Measurements from ENCODE around the gene ZNF658. TPM values are rescaled to one million over a fixed set of nuclear protein-coding genes. Genes with fewer than 3 reads are reported as not detected.
A peak's percentile ranks its signal among the peaks of the same experiment; 100 is the strongest.
"Not testable (repeated sequence)": the region's sequence is repeated elsewhere in the genome, so short reads cannot be mapped to it uniquely, and the experiment has no call there.

Gene ZNF658
- 1 to 10 TPM; 2.5 to 3.2 TPM for total RNA-seq

- peak within 1 kb of the TSS; percentile 46 for H3K4me3 ChIP-seq
- H3K27ac ChIP-seq: peak within 1 kb of the TSS; percentile 27
- intact Hi-C loops (cut with DNase I); H3K9me3 ChIP-seq; H3K36me3 ChIP-seq; H3K27me3 ChIP-seq; H3K4me1 ChIP-seq: not testable (repeated sequence)
- peak within 1 kb of the TSS in 1 of 2 donors; percentile 60 for H3K9ac ChIP-seq (ENCODE audit: low read depth in 2 of 2, low read length in 2 of 2)
- peak; percentile 91 for DNase-seq
These were observed at the start of gene ZNF658 for GRCh38 chr9:66900490-66901131. TSS of gene ZNF658 (plus strand) at chr9:66900725. CDS start at chr9:66903562, 2,837 bp downstream.

GRCh38 chr9:66861732-66862131, 38.8 kb upstream of the ZNF658 start:
- DNase-seq; H3K36me3 ChIP-seq; intact Hi-C loops (cut with DNase I); H3K27ac ChIP-seq; H3K9ac ChIP-seq (ENCODE audit: low read depth in 2 of 2, low read length in 2 of 2); H3K27me3 ChIP-seq; H3K4me1 ChIP-seq; H3K9me3 ChIP-seq; H3K4me3 ChIP-seq: not testable (repeated sequence)

DNA sequence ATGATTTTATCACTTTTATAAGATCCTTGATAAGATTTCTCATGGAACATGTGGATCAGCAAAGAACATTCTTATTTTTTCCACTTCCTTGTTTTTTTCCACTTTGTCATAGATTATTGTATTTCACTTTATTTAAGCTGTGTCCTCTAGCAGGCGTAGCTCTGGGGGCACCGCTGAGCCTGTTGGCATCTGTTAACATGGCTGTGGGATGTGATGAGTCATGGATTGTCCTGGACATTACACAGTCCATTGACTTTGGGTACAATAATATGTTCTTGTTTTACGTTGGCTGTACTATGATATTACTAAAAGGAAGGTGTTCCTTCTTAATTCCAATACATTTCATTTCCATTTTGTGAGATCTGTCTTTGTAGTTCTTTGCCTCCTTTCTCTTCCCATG, 31.9 kb upstream of the ZNF658 start:
- not testable (repeated sequence) for H3K4me1 ChIP-seq, H3K27me3 ChIP-seq

GRCh38 chr9:66880605-66881004, 19.9 kb upstream of the ZNF658 start:
- intact Hi-C loops (cut with DNase I); H3K27me3 ChIP-seq; H3K4me1 ChIP-seq; H3K4me3 ChIP-seq; H3K27ac ChIP-seq; DNase-seq; H3K36me3 ChIP-seq; H3K9ac ChIP-seq (ENCODE audit: low read depth in 2 of 2, low read length in 2 of 2); H3K9me3 ChIP-seq: not testable (repeated sequence)

More for the DNA sequence above, 31.9 kb upstream of the ZNF658 start:
- H3K9ac ChIP-seq (ENCODE audit: low read depth in 2 of 2, low read length in 2 of 2); intact Hi-C loops (cut with DNase I); H3K36me3 ChIP-seq; DNase-seq; H3K9me3 ChIP-seq; H3K4me3 ChIP-seq; H3K27ac ChIP-seq: not testable (repeated sequence)

- H3K27me3 ChIP-seq; H3K27ac ChIP-seq; H3K36me3 ChIP-seq; DNase-seq; H3K9me3 ChIP-seq; H3K9ac ChIP-seq (ENCODE audit: low read depth in 2 of 2, low read length in 2 of 2); H3K4me1 ChIP-seq; H3K4me3 ChIP-seq; intact Hi-C loops (cut with DNase I): not testable (repeated sequence)
These were observed 18.7 kb upstream of the ZNF658 start for GRCh38 chr9:66881847-66882246.

- H3K27me3 ChIP-seq; DNase-seq; H3K9me3 ChIP-seq; H3K9ac ChIP-seq (ENCODE audit: low read depth in 2 of 2, low read length in 2 of 2); H3K36me3 ChIP-seq; intact Hi-C loops (cut with DNase I); H3K27ac ChIP-seq; H3K4me1 ChIP-seq; H3K4me3 ChIP-seq: not testable (repeated sequence)
These were observed 10.2 kb upstream of the ZNF658 start for GRCh38 chr9:66890334-66890733.

DNA sequence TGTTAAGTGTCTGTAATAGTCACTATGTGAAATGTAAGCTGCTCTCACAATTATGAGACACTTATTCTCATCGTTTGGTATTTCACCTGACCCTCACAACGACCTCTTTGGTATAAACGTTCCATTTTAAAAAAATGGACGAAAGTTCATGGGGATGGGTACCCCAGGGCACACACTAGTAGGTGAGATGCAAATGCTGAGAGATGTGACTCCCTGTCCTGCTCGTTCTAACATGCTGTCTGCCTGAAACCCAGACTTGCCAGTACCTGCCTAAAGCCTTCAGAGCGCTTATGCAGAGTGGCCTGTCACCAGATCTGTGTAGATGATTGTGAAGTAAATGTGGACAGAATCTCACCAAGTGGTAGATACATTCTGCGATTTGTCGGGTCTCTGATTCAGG, 616 bp downstream of the ZNF658 start:
- H3K36me3 ChIP-seq; intact Hi-C loops (cut with DNase I); H3K4me1 ChIP-seq; H3K9ac ChIP-seq (ENCODE audit: low read depth in 2 of 2, low read length in 2 of 2); H3K9me3 ChIP-seq; H3K27me3 ChIP-seq; DNase-seq; H3K27ac ChIP-seq: not testable (repeated sequence)
- H3K4me3 ChIP-seq: peak overlapping the region; percentile 46

DNA sequence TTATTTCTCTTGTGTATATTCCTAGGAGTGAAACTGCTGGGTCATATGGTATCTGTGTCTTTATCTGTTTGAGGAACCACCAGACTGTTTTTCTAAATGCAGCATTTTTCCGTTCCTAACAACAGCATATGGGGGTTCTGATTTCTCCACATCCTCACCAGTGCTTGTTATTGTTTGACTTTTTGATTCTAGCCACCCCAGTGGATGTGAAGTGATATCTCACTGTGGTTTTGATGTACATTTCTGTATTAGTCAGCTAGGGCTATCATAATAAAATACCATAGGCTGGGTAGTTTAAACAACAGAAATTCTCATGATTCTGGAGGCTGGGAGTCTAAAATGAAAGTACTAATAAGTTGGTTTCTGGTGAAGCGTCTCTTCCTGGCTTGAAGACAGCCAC, 9.0 kb downstream of the ZNF658 start:
- H3K27me3 ChIP-seq; H3K4me1 ChIP-seq; H3K4me3 ChIP-seq; H3K9ac ChIP-seq (ENCODE audit: low read depth in 2 of 2, low read length in 2 of 2); H3K9me3 ChIP-seq; H3K27ac ChIP-seq; DNase-seq; H3K36me3 ChIP-seq; intact Hi-C loops (cut with DNase I): not testable (repeated sequence)

DNA sequence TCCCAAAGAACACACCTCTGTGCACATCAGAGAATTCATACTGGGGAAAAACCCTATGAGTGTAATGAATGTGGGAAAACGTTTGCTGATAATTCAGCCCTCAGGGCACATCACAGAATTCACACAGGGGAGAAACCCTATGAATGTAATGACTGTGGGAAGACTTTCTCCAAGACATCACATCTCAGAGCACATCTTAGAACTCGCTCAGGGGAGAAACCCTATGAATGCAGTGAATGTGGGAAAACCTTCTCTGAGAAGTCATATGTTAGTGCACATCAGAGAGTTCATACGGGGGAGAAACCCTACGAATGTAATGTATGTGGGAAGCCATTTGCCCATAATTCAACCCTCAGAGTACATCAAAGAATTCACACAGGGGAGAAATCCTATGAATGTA, 19.5 kb downstream of the ZNF658 start:
- H3K9me3 ChIP-seq; intact Hi-C loops (cut with DNase I); H3K4me3 ChIP-seq; H3K4me1 ChIP-seq; H3K27me3 ChIP-seq; H3K9ac ChIP-seq (ENCODE audit: low read depth in 2 of 2, low read length in 2 of 2); H3K36me3 ChIP-seq; H3K27ac ChIP-seq; DNase-seq: not testable (repeated sequence)

DNA sequence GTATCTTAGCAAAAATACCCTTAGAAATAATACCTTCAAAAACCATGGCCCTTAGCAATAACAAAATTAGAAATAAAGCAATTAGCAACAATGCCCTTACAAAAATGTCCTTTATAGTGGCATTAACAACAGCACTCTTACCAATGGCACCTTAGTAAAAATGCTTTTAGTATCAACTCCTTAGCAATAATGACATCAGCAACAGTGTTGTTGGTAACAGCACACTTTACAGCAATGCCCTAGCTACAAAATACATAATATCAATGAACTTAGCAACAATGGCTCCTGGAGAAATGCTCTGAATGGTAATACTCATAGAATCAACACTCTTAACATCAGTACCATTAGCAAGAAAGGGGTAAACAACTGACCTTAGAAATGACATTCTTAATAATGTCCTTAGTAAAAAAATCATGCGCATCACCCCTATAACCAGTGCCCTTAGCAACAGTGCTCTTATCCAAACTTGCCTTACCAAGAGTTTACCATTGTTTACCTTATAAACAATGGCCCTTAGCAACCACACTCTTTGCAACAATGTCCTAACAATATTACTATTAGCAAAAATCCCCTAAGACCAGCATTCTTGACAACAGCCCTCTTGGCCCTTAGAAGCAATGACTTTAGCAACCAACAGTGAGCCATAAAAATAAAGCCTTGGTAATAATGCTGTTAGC, 35.8 kb downstream of the ZNF658 start:
- H3K9me3 ChIP-seq; intact Hi-C loops (cut with DNase I); H3K4me3 ChIP-seq; H3K9ac ChIP-seq (ENCODE audit: low read depth in 2 of 2, low read length in 2 of 2); H3K27ac ChIP-seq; H3K4me1 ChIP-seq; DNase-seq; H3K27me3 ChIP-seq; H3K36me3 ChIP-seq: not testable (repeated sequence)

GRCh38 chr9:66937662-66938061, 37.1 kb downstream of the ZNF658 start:
- DNase-seq; H3K36me3 ChIP-seq; intact Hi-C loops (cut with DNase I); H3K9ac ChIP-seq (ENCODE audit: low read depth in 2 of 2, low read length in 2 of 2); H3K4me1 ChIP-seq; H3K4me3 ChIP-seq; H3K27ac ChIP-seq; H3K9me3 ChIP-seq; H3K27me3 ChIP-seq: not testable (repeated sequence)

GRCh38 chr9:66938322-66938721, 37.8 kb downstream of the ZNF658 start:
- H3K36me3 ChIP-seq; intact Hi-C loops (cut with DNase I); H3K9ac ChIP-seq (ENCODE audit: low read depth in 2 of 2, low read length in 2 of 2); H3K27me3 ChIP-seq; H3K9me3 ChIP-seq; DNase-seq; H3K27ac ChIP-seq; H3K4me1 ChIP-seq; H3K4me3 ChIP-seq: not testable (repeated sequence)

- H3K4me3 ChIP-seq; H3K4me1 ChIP-seq; intact Hi-C loops (cut with DNase I); H3K9me3 ChIP-seq; H3K9ac ChIP-seq (ENCODE audit: low read depth in 2 of 2, low read length in 2 of 2); H3K27me3 ChIP-seq; DNase-seq; H3K36me3 ChIP-seq; H3K27ac ChIP-seq: not testable (repeated sequence)
These were observed 39.6 kb downstream of the ZNF658 start for GRCh38 chr9:66939878-66940830.

All from colonic mucosa (tissue), 4 donors.